NK-92 (cell line): ENCODE data around the gene PHLDA3.

Experiments
- DNase-seq: peaks from one replicate; lab custom pipeline; 2025; ENCODE audit not compliant: unreplicated experiment; lab: John Stamatoyannopoulos, UW

The PHLDA3 gene

GRCh38 chr1:201436393-201436792, 32.6 kb downstream of the PHLDA3 start:
- DNase-seq = no peak

- no peak for DNase-seq
These were observed 34.7 kb downstream of the PHLDA3 start for GRCh38 chr1:201434266-201434665.

GRCh38 chr1:201433609-201434008, 35.4 kb downstream of the PHLDA3 start:
- no peak for DNase-seq

- no peak for DNase-seq
These were observed 38.2 kb downstream of the PHLDA3 start for GRCh38 chr1:201430776-201431175.

GRCh38 chr1:201429736-201430501, 39.1 kb downstream of the PHLDA3 start:
- no peak for DNase-seq

- no peak for DNase-seq
These were observed 41.0 kb downstream of the PHLDA3 start for GRCh38 chr1:201427963-201428362.

- DNase-seq = no peak
These were observed 42.3 kb downstream of the PHLDA3 start for GRCh38 chr1:201426479-201427310.

- DNase-seq = no peak
These were observed 44.8 kb downstream of the PHLDA3 start for GRCh38 chr1:201424146-201424545.

GRCh38 chr1:201423655-201424054, 45.3 kb downstream of the PHLDA3 start:
- DNase-seq = no peak

- no peak for DNase-seq
These were observed 46.5 kb downstream of the PHLDA3 start for GRCh38 chr1:201422436-201423030.

GRCh38 chr1:201422026-201422425, 47.0 kb downstream of the PHLDA3 start:
- DNase-seq = no peak

GRCh38 chr1:201421041-201421440, 47.9 kb downstream of the PHLDA3 start:
- no peak for DNase-seq

- no peak for DNase-seq
These were observed 48.4 kb downstream of the PHLDA3 start for GRCh38 chr1:201420608-201421002.

GRCh38 chr1:201419746-201420607, 49.0 kb downstream of the PHLDA3 start:
- DNase-seq = no peak

GRCh38 chr1:201419256-201419655, 49.7 kb downstream of the PHLDA3 start:
- DNase-seq = no peak

GRCh38 chr1:201418461-201418860, 50.5 kb downstream of the PHLDA3 start:
- DNase-seq = no peak
